Progenitor cell of endocrine pancreas (in vitro differentiated cells): Measurements from ENCODE around the gene TLE2. TPM values are rescaled to one million over a fixed set of nuclear protein-coding genes. Genes with fewer than 3 reads are reported as not detected.

ENCODE experiments used
- DNase-seq: peaks from one replicate; pipeline ENCODE4 v3.0.0; 2021; ENCODE audit warnings: low spot score; ENCODE audit not compliant: unreplicated experiment
- H3K27ac Mint-ChIP-seq: 2 replicates; pipeline ENCODE4 v1.8.0; 2021; ENCODE audit warnings: mild to moderate bottlenecking, moderate library complexity, mixed read lengths
- H3K27me3 Mint-ChIP-seq: 2 replicates; pipeline ENCODE4 v1.8.0; 2021; ENCODE audit warnings: mixed read lengths
- H3K36me3 Mint-ChIP-seq: 2 replicates; pipeline ENCODE4 v1.8.0; 2022; ENCODE audit warnings: mixed read lengths; ENCODE audit not compliant: insufficient read depth
- H3K4me1 Mint-ChIP-seq: 2 replicates; pipeline ENCODE4 v1.8.0; 2021; ENCODE audit warnings: low read depth, mixed read lengths
- H3K4me3 Mint-ChIP-seq: 2 replicates; pipeline ENCODE4 v1.8.0; 2021; ENCODE audit warnings: low read depth, mild to moderate bottlenecking, moderate library complexity, mixed read lengths
- H3K9me3 Mint-ChIP-seq: 2 replicates; pipeline ENCODE4 v1.8.0; 2021; ENCODE audit warnings: low read depth, mixed read lengths
- total RNA-seq: library from RNA; stranded (reverse); gene quantifications from 2 replicates; pipeline ENCODE4 v1.2.1, GENCODE V29; 2021
- TF ChIP-seq, protein P1 (sequence below): fragments of 200-600 bp; sonication (generic); IDR thresholded peaks from one replicate; pipeline ENCODE4 v1.5.0; 2021; ENCODE audit warnings: antibody characterized with exemption, mild to moderate bottlenecking; ENCODE audit not compliant: unreplicated experiment

TLE2 gene
- total RNA-seq, 1 donor from 2014 or later: 160 TPM

DNA sequence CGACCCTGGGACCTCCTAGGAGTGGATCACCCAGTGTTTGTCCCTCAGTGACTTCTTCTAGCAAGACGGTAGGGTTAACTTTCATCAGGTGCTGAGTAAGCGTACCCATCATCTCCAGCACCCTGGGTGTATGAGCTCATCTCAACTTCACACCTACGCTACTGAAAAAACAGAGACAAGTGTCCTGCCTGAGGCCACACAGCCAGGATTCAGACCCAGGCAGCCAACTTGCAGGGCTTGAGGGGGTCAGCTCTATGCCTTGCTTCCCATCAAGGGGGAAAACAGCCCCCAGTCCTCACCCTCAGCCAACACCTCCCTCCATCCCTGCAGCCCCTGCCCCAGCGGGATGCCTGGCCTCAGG is 4.6 kb downstream of the TLE2 start:
- no peak for DNase-seq
- H3K27ac Mint-ChIP-seq: peak overlapping the region; percentile 93
- TF ChIP-seq, protein P1, sequence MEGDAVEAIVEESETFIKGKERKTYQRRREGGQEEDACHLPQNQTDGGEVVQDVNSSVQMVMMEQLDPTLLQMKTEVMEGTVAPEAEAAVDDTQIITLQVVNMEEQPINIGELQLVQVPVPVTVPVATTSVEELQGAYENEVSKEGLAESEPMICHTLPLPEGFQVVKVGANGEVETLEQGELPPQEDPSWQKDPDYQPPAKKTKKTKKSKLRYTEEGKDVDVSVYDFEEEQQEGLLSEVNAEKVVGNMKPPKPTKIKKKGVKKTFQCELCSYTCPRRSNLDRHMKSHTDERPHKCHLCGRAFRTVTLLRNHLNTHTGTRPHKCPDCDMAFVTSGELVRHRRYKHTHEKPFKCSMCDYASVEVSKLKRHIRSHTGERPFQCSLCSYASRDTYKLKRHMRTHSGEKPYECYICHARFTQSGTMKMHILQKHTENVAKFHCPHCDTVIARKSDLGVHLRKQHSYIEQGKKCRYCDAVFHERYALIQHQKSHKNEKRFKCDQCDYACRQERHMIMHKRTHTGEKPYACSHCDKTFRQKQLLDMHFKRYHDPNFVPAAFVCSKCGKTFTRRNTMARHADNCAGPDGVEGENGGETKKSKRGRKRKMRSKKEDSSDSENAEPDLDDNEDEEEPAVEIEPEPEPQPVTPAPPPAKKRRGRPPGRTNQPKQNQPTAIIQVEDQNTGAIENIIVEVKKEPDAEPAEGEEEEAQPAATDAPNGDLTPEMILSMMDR: no peak
- H3K4me1 Mint-ChIP-seq: peaks cover 21% of the 10 kb centered on the region
- peaks cover 10% of the 10 kb centered on the region for H3K36me3 Mint-ChIP-seq
- peak overlapping the region; percentile 64 for H3K4me3 Mint-ChIP-seq
- no peaks in the 10 kb centered on the region for H3K27me3 Mint-ChIP-seq
- H3K9me3 Mint-ChIP-seq: no peaks in the 10 kb centered on the region

DNA sequence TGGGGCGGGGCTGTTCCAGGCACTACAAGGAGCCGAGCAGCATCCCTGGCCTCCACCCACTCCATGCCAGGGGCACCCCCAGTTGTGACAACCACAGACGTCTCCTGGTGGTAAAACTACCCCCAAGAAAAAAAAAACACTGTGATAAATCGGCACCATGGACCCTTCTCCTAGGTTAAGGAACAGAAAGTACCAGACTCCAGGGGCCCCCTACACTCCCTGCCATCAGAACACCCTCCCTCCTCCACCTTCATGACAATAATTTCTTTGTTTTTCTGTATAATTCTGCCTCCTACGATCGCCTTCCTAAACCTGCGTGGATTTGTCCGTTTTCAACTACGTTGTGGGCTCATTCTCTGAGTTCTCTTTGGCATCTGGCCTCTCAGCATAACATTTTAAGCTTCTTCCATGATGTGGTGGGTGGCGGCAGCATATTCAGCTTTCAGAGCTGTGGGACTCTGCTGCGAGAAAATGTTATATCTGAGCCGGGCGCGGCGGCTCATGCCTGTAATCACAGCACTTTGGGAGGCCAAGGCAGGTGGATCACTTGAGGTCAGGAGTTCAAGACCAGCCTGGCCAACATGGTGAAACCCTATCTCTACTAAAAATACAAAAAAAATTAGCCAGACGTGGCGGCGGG is 8.6 kb downstream of the TLE2 start:
- no peak for DNase-seq
- TF ChIP-seq, protein P1: no peak
- peaks cover 12% of the 10 kb centered on the region for H3K36me3 Mint-ChIP-seq
- no peak overlapping the region for H3K4me3 Mint-ChIP-seq
- no peak overlapping the region for H3K27ac Mint-ChIP-seq
- H3K9me3 Mint-ChIP-seq: no peaks in the 10 kb centered on the region
- peaks cover 14% of the 10 kb centered on the region for H3K4me1 Mint-ChIP-seq
- no peaks in the 10 kb centered on the region for H3K27me3 Mint-ChIP-seq

DNA sequence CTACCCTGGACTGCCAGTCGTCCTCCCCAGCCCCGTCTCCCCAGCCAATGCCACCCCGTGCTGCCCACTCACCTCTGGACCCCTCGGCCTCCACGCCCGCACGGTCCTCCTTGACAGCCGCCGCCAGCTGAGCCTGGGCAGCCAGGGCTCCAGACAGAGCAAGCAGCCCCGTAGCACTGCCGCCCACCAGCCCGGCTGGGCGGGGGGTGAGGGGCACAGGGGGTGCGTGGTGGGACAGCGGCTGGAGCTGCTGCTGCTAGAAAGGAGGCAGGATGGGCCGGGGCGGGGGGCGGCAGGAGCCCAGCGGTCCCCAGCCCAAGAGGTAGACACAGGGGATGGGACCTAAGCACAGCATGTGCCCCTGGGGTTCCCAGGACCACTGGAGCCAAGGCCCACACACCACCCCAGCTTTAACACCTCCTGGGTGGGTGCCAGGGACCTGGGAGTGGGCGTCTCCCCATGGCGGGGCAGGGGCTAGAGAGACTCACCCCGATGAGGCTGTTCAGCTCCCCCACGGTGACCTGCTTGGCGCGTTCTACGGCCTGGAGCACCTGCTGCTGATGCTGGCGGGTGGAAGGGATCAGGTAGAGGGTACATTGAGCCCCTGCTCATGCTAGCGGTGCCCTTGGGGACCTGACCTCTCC is 9.7 kb downstream of the TLE2 start:
- DNase-seq: no peak
- Mint-ChIP-seq H3K9me3 (no peaks in the 10 kb centered on the region), H3K4me3 (no peak overlapping the region), H3K4me1 (peaks cover 4% of the 10 kb centered on the region), H3K36me3 (peaks cover 19% of the 10 kb centered on the region), H3K27ac (no peak overlapping the region), H3K27me3 (no peaks in the 10 kb centered on the region)
- TF ChIP-seq, protein P1: no peak

DNA sequence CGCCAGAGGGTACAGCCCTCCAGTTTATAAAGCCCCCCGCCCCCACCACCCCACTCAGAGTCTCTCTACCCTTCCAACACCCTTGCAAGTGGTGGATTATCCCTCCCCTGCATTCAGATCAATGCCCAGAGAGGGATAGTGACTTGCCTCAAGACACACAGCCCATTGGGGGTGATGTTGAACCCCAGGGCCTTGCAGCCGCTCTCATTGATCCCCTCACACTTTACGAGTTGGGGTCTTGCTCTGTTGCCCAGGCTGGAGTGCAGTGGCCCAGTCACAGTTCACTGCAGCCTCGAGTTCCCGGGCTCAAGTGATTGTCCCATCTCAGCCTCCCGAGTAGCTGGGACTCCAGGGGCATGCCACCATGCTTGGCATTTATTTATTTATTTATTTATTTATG is 11.2 kb downstream of the TLE2 start:
- Mint-ChIP-seq H3K27me3 (no peaks in the 10 kb centered on the region), H3K4me3 (no peak overlapping the region), H3K9me3 (no peaks in the 10 kb centered on the region), H3K4me1 (peaks cover 2% of the 10 kb centered on the region), H3K36me3 (peaks cover 20% of the 10 kb centered on the region), H3K27ac (no peak overlapping the region)
- DNase-seq: no peak
- TF ChIP-seq, protein P1: no peak

DNA sequence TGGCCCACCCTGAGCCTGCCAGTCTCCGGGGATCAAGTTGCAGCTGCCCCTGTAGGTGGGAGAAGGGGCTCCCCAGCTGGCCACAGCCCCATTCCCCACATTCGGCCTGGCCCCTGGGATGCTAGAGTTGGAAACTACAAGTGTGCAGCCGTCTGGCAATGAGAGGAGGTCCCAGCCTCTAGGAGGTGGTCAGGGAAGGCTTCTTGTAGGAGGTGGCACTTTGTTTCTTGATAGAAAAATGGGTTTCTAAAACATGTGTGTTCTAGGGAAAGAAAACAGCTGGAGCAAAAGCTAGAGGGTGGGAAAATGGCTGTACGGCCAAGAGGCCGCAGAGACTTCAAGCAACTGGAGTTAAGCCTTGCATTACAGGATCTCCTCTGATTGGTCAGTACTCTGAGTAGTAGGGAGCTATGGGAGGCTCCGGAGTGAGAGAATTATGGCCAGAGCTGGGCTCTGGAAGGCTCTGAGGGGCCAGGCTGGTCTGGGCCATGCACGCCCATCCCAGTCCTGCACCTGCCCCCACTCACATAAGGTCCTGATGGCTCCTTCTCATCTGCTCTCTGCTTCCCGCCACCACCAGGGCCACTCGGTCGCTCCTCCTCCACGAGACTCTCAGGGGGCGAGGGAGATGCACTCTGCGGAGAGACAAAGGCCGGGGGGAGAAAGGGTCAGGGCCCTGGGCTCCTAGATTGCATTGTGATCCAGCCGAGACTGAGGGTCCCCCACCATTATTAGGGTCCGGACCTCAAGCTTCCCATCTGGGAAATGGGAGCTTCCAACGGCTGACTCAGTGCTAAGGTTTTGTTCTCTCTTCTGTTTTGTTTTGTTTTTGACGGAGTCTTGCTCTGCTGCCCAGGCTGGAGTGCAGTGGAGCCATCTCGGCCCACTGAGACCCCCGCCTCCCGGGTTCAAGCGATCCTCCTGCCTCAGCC is 13.7 kb downstream of the TLE2 start:
- Mint-ChIP-seq H3K9me3 (no peaks in the 10 kb centered on the region), H3K4me1 (no peaks in the 10 kb centered on the region), H3K4me3 (no peak overlapping the region), H3K36me3 (peaks cover 25% of the 10 kb centered on the region), H3K27me3 (no peaks in the 10 kb centered on the region), H3K27ac (no peak overlapping the region)
- TF ChIP-seq, protein P1: no peak
- DNase-seq: no peak
